Stomach (tissue), 9 donors: ENCODE results near the gene ZDHHC9. TPM values are rescaled to one million over a fixed set of nuclear protein-coding genes. Genes with fewer than 3 reads are reported as not detected.
A peak's percentile ranks its signal among the peaks of the same experiment; 100 is the strongest.

Source experiments
- DNase-seq, 2 donors: peaks; one replicate each; pipeline versions ENCODE4 v3.0.0 to v3.0.0-alpha.2; 2013 to 2019
- H3K27ac ChIP-seq, 5 donors: fragments of 200-600 bp in 4 of 5; sonication (generic) in 4 of 5; one replicate each; pipeline ENCODE4 v1.5.1; 2013 to 2019; ENCODE audit warnings: mild to moderate bottlenecking in 1 of 5, moderate library complexity in 1 of 5
- H3K27me3 ChIP-seq, 3 donors: fragments of 200-600 bp; sonication (generic); one replicate each; pipeline ENCODE4 v1.5.1; 2017 to 2019; ENCODE audit warnings: mixed run types in 1 of 3
- H3K36me3 ChIP-seq, 4 donors: fragments of 200-600 bp; sonication (generic); 1 replicate in 3 of 4; 2 replicates in 1 of 4; pipeline ENCODE4 v1.5.1; 2016 to 2019
- H3K4me1 ChIP-seq, 4 donors: fragments of 200-600 bp; sonication (generic); one replicate each; pipeline ENCODE4 v1.5.1; 2016 to 2019
- H3K4me3 ChIP-seq, 4 donors: fragments of 200-600 bp; sonication (generic) in 3 of 4; one replicate each; pipeline ENCODE4 v1.5.1; 2016 to 2019; ENCODE audit warnings: mild to moderate bottlenecking in 1 of 4
- H3K9me3 ChIP-seq, 4 donors: fragments of 200-600 bp; sonication (generic); one replicate each; pipeline ENCODE4 v1.5.1; 2016 to 2019
- CTCF ChIP-seq, 7 experiments: fragments of 450-650 bp in 4 of 7; fragments of 200-600 bp in 3 of 7; sonication (generic) in 3 of 7; IDR thresholded peaks; one replicate each; pipeline ENCODE4 v1.5.1; 2016 to 2019; ENCODE audit warnings: antibody characterized with exemption in 7 of 7, control low read depth in 2 of 7, mild to moderate bottlenecking in 1 of 7
- EP300 ChIP-seq: sonication (generic); formaldehyde crosslinking; IDR thresholded peaks from one replicate; pipeline ENCODE4 v1.6.1; 2017; ENCODE audit warnings: antibody characterized with exemption
- POLR2A ChIP-seq, 4 donors: fragments of 450-650 bp; IDR thresholded peaks; one replicate each; pipeline ENCODE4 v1.6.1; 2016; ENCODE audit warnings: antibody characterized with exemption in 4 of 4, control low read depth in 2 of 4, mild to moderate bottlenecking in 1 of 4, moderate library complexity in 1 of 4
- POLR2AphosphoS5 ChIP-seq, 3 donors: sonication (generic); formaldehyde crosslinking; IDR thresholded peaks; one replicate each; pipeline ENCODE4 v1.6.1; 2016; ENCODE audit warnings: antibody characterized with exemption in 3 of 3
- WGBS, 5 donors: extraction: QIAGEN DNeasy Blood & Tissue Kit in 3 of 5; methylation state at CpG; one replicate each; pipeline versions ENCODE4 v1.1.5 to v1.1.7; 2013 to 2018; 5-methylcytosine and 5-hydroxymethylcytosine counted together
- intact Hi-C: fragments of 100-400 bp; cut with DNase I; formaldehyde crosslinking; loops from one replicate; pipeline ENCODE4 v1.15.1; 2023; ENCODE audit warnings: low total_unique reads
- polyA plus RNA-seq, 3 donors: library from polyadenylated mRNA; stranded (reverse); fragments of 200-250 nt; gene quantifications; one replicate each; pipeline ENCODE4 v1.2.3, GENCODE V29; 2013
- total RNA-seq, 5 donors: library from RNA; depleted of rRNA; stranded (reverse); fragments of >200 nt; gene quantifications; one replicate each; pipeline versions ENCODE4 v1.1.0 to v1.2.3, GENCODE V29; 2014 to 2016
- donor health status: healthy with polysubstance abuse.
- donor health status: Bipolar disorder and iron deficiency.
- donor health status: healthy.

The ZDHHC9 gene
- total and polyA plus RNA-seq, 8 donors: 8.1 to 30.1 (median 17.4) TPM; not detected in 1

DNA sequence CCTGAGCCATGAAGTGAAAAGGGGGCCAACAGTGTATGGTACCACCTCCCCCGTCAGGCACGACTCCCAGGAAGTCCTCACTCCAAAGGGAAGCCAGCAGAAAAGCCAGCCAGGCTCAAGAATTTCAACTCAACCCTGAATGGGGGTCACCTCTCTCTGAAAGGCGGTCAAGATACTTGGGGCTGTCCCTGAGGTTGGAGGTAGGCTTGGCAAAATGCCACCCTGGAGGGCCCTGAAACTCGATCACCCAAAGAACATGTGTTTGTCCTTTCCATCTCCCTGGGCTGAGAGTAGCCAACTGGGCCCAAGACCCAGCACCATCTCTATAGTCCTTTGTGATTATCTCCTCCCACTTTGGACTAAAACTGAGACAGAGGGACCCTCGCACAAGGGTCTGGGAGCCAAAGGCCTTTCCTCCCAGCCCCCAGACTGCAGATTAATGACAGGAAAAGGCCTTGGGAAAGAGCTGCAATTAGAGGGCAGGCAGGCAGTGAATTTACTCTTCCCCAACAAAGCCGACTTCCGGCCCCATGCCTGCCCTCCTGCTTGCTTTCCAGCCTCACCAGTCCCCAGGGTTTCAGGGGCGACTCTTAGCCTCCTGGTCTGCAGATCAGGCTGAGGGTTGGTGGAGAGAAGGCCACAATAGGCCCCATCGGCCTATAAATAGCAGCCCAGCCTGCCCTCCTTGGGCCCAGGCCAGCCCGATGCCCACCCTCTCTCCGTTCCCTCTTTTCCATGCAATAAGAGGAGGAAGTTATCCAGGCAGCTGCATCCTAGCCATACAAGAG, 58.3 kb downstream of the ZDHHC9 start:
- 57 to 81% (median 70%) methylated on average over 9 to 11 of the region's 11 CpGs for WGBS, 5 donors
- Histone ChIP-seq H3K27ac (peak overlapping the region in 2 of 5 donors; percentile 4 to 12), H3K4me3 (peak overlapping the region in 1 of 4 donors; percentile 3), H3K4me1 (peaks cover 0 to 6% (median 0%) of the 10 kb centered on the region in 4 donors), H3K36me3 (no peaks in the 10 kb centered on the region), H3K27me3 (peaks cover 0 to 4% (median 0%) of the 10 kb centered on the region in 3 donors), H3K9me3 (no peaks in the 10 kb centered on the region)
- DNase-seq: no peak
- no peak for TF ChIP-seq CTCF (IDR thresholded peaks at IDR 0.05)
- no peak for TF ChIP-seq POLR2A (IDR thresholded peaks at IDR 0.05)
- no peak for TF ChIP-seq POLR2AphosphoS5 (IDR thresholded peaks at IDR 0.05)
- TF ChIP-seq EP300: no peak
- intact Hi-C loops: no loop called here

- no peak for DNase-seq
- peaks cover 0 to 4% (median 0%) of the 10 kb centered on the region in 3 donors for H3K27me3 ChIP-seq
- peak overlapping the region in 1 of 4 donors; percentile 4 for H3K4me3 ChIP-seq
- no peaks in the 10 kb centered on the region for H3K9me3 ChIP-seq
- WGBS, 5 donors: 68 to 80% (median 77%) methylated on average over 7 of the region's 7 CpGs
- TF ChIP-seq CTCF (IDR thresholded peaks at IDR 0.05): no peak
- intact Hi-C loops: no loop called here
- peak overlapping the region in 1 of 5 donors; percentile 20 for H3K27ac ChIP-seq
- no peaks in the 10 kb centered on the region for H3K36me3 ChIP-seq
- H3K4me1 ChIP-seq: peaks cover 0 to 6% (median 0%) of the 10 kb centered on the region in 4 donors
Observed at GRCh38 chrX:129784371-129784770, 59.3 kb downstream of the ZDHHC9 start.

GRCh38 chrX:129783291-129783713, 60.4 kb downstream of the ZDHHC9 start:
- WGBS, 5 donors: 64 to 84% (median 82%) methylated on average over 8 to 11 of the region's 11 CpGs
- Histone ChIP-seq H3K4me3 (peak overlapping the region in 2 of 4 donors; percentile 21 to 24), H3K27ac (peak overlapping the region in 1 of 5 donors; percentile 20)

DNA sequence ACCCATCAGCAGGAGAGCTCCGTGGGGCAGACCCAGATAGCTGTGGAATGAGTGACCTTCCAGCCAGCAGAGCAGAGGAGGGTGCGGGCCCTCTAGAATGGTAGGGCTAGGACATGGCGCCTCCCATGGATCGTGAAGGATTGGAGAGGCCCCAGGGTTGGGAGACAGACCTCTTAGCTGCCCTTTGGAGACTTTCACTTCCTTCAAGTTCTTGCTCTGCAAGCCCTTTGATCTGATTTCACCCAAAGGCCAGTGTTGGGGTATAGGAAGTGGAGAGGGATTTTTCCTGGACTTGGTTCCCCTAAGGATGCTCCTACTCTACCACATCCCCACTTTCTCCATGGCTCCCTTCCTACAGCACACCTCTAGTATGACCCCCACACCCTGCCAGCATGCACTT, 61.0 kb downstream of the ZDHHC9 start:
- H3K4me1 ChIP-seq: peaks cover 0 to 6% (median 0%) of the 10 kb centered on the region in 4 donors
- H3K9me3 ChIP-seq: no peaks in the 10 kb centered on the region
- intact Hi-C loops: no loop called here
- peaks cover 0 to 4% (median 0%) of the 10 kb centered on the region in 3 donors for H3K27me3 ChIP-seq
- peak overlapping the region in 2 of 4 donors; percentile 16 to 24 for H3K4me3 ChIP-seq
- no peak for DNase-seq
- WGBS, 5 donors: 70 to 81% (median 71%) methylated on average over 3 to 4 of the region's 4 CpGs
- no peaks in the 10 kb centered on the region for H3K36me3 ChIP-seq
- TF ChIP-seq POLR2AphosphoS5 (IDR thresholded peaks at IDR 0.05) (no peak), POLR2A (IDR thresholded peaks at IDR 0.05) (no peak), EP300 (no peak), CTCF (IDR thresholded peaks at IDR 0.05) (no peak)
- peak overlapping the region in 1 of 5 donors; percentile 46 for H3K27ac ChIP-seq

More at GRCh38 chrX:129783291-129783713, 60.4 kb downstream of the ZDHHC9 start:
- Histone ChIP-seq H3K9me3 (no peaks in the 10 kb centered on the region), H3K36me3 (no peaks in the 10 kb centered on the region), H3K27me3 (peaks cover 0 to 4% (median 0%) of the 10 kb centered on the region in 3 donors), H3K4me1 (peaks cover 0 to 6% (median 0%) of the 10 kb centered on the region in 4 donors)
- no peak for DNase-seq
- intact Hi-C loops: no loop called here
- TF ChIP-seq CTCF (IDR thresholded peaks at IDR 0.05): no peak
- no peak for TF ChIP-seq POLR2AphosphoS5 (IDR thresholded peaks at IDR 0.05)
- TF ChIP-seq POLR2A (IDR thresholded peaks at IDR 0.05): no peak
- TF ChIP-seq EP300: no peak
